ENCODE measurements around the gene CLDN9.
A peak's percentile ranks its signal among the peaks of the same experiment; 100 is the strongest.

CLDN9 gene

DNA sequence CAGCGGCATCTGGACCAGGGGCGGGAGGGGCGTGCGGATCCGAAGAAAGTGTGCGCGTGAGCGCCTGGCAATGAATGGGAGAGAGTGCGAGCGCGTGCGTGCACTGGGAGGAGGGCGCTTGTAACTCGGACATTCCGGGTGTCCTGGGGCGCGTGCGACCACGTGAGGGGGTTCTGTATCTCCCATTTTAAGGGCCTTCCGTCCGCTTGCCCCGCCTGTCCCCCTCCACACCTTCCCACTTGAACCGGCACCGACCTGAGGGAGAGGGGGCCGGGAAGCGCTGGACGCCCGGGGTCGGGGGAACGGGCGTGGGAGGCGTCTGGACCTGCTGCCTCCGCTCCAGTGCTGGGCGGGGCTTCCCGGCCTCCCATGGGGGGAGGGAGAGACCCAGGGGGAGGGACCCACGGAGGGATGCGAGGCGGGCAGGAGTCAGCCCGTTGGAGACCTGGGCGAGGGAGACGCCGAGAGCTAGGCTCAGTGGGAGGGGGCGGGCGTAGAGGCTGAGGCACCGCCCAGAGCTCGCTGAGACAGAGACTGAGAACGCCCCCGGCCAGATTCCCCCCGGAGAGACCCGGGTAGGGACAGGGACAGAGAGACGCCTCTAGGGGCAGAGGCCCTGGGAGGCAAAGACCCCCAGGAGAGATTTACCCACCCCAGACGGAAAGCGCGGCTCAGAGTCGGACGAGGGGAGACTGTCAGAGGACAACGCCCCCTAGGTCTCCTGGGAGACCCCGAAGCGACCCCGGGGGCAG, 48.8 kb upstream of the CLDN9 start, which contains the start of gene KREMEN2 (continued):
- TF ChIP-seq MEIS1 (CRISPR knock-in tag; IDR thresholded peaks at IDR 0.05; ENCODE audit: borderline replicate concordance) (no peak), ZBTB1 (tag by site-specific recombination; IDR thresholded peaks at IDR 0.05) (no peak), ZNF366 (tag by site-specific recombination; conservative IDR thresholded peaks at IDR 0.05) (peak; percentile 35), MZF1 (tag by site-specific recombination; IDR thresholded peaks at IDR 0.05; ENCODE audit: borderline replicate concordance) (no peak), GLI2 (tag by site-specific recombination; IDR thresholded peaks at IDR 0.05; ENCODE audit: borderline replicate concordance, low read depth) (no peak), ZNF121 (tag by site-specific recombination; IDR thresholded peaks at IDR 0.05) (no peak), ZNF658 (tag by site-specific recombination; IDR thresholded peaks at IDR 0.05) (no peak), KLF8 (tag by site-specific recombination; IDR thresholded peaks at IDR 0.05) (peak; percentile 64), ZSCAN30 (tag by site-specific recombination; IDR thresholded peaks at IDR 0.05) (peak; percentile 14; the same call in 1 of the 2 replicates), ZNF626 (tag by site-specific recombination; IDR thresholded peaks at IDR 0.05) (no peak), ZNF600 (tag by site-specific recombination; IDR thresholded peaks at IDR 0.05) (peak; percentile 58), ZNF138 (tag by site-specific recombination; IDR thresholded peaks at IDR 0.05; ENCODE audit: borderline replicate concordance) (no peak), ZNF157 (tag by site-specific recombination; IDR thresholded peaks at IDR 0.05) (no peak), ZNF654 (tag by site-specific recombination; IDR thresholded peaks at IDR 0.05; ENCODE audit: low read depth) (no peak), ZNF76 (tag by site-specific recombination; IDR thresholded peaks at IDR 0.05; ENCODE audit: borderline replicate concordance, low read depth) (peak; percentile 61; the same call in 1 of the 2 replicates), KLF9 (tag by site-specific recombination; IDR thresholded peaks at IDR 0.05; ENCODE audit: low read depth) (peak; percentile 74), HOXA7 (CRISPR knock-in tag; IDR thresholded peaks at IDR 0.05; ENCODE audit: borderline replicate concordance) (no peak), ZNF354C (tag by site-specific recombination; IDR thresholded peaks at IDR 0.05; ENCODE audit: borderline replicate concordance, low read depth) (no peak), SP2 (tag by site-specific recombination; IDR thresholded peaks at IDR 0.05) (peak; percentile 93), ZNF514 (tag by site-specific recombination; IDR thresholded peaks at IDR 0.05) (no peak), ZNF394 (tag by site-specific recombination; IDR thresholded peaks at IDR 0.05; ENCODE audit: borderline replicate concordance) (no peak; the same call in 1 of the 2 replicates), SP3 (tag by site-specific recombination; IDR thresholded peaks at IDR 0.05) (peak; percentile 90)
- TF ChIP-seq, protein P1, sequence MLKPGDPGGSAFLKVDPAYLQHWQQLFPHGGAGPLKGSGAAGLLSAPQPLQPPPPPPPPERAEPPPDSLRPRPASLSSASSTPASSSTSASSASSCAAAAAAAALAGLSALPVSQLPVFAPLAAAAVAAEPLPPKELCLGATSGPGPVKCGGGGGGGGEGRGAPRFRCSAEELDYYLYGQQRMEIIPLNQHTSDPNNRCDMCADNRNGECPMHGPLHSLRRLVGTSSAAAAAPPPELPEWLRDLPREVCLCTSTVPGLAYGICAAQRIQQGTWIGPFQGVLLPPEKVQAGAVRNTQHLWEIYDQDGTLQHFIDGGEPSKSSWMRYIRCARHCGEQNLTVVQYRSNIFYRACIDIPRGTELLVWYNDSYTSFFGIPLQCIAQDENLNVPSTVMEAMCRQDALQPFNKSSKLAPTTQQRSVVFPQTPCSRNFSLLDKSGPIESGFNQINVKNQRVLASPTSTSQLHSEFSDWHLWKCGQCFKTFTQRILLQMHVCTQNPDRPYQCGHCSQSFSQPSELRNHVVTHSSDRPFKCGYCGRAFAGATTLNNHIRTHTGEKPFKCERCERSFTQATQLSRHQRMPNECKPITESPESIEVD (tag by site-specific recombination; IDR thresholded peaks at IDR 0.05) = no peak
- TF ChIP-seq, protein P2, sequence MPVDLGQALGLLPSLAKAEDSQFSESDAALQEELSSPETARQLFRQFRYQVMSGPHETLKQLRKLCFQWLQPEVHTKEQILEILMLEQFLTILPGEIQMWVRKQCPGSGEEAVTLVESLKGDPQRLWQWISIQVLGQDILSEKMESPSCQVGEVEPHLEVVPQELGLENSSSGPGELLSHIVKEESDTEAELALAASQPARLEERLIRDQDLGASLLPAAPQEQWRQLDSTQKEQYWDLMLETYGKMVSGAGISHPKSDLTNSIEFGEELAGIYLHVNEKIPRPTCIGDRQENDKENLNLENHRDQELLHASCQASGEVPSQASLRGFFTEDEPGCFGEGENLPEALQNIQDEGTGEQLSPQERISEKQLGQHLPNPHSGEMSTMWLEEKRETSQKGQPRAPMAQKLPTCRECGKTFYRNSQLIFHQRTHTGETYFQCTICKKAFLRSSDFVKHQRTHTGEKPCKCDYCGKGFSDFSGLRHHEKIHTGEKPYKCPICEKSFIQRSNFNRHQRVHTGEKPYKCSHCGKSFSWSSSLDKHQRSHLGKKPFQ (tag by site-specific recombination; IDR thresholded peaks at IDR 0.05) = peak; percentile 64; the same call in 1 of the 2 replicates
- TF ChIP-seq, protein P3, sequence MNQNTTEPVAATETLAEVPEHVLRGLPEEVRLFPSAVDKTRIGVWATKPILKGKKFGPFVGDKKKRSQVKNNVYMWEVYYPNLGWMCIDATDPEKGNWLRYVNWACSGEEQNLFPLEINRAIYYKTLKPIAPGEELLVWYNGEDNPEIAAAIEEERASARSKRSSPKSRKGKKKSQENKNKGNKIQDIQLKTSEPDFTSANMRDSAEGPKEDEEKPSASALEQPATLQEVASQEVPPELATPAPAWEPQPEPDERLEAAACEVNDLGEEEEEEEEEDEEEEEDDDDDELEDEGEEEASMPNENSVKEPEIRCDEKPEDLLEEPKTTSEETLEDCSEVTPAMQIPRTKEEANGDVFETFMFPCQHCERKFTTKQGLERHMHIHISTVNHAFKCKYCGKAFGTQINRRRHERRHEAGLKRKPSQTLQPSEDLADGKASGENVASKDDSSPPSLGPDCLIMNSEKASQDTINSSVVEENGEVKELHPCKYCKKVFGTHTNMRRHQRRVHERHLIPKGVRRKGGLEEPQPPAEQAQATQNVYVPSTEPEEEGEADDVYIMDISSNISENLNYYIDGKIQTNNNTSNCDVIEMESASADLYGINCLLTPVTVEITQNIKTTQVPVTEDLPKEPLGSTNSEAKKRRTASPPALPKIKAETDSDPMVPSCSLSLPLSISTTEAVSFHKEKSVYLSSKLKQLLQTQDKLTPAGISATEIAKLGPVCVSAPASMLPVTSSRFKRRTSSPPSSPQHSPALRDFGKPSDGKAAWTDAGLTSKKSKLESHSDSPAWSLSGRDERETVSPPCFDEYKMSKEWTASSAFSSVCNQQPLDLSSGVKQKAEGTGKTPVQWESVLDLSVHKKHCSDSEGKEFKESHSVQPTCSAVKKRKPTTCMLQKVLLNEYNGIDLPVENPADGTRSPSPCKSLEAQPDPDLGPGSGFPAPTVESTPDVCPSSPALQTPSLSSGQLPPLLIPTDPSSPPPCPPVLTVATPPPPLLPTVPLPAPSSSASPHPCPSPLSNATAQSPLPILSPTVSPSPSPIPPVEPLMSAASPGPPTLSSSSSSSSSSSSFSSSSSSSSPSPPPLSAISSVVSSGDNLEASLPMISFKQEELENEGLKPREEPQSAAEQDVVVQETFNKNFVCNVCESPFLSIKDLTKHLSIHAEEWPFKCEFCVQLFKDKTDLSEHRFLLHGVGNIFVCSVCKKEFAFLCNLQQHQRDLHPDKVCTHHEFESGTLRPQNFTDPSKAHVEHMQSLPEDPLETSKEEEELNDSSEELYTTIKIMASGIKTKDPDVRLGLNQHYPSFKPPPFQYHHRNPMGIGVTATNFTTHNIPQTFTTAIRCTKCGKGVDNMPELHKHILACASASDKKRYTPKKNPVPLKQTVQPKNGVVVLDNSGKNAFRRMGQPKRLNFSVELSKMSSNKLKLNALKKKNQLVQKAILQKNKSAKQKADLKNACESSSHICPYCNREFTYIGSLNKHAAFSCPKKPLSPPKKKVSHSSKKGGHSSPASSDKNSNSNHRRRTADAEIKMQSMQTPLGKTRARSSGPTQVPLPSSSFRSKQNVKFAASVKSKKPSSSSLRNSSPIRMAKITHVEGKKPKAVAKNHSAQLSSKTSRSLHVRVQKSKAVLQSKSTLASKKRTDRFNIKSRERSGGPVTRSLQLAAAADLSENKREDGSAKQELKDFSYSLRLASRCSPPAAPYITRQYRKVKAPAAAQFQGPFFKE (tag by site-specific recombination; IDR thresholded peaks at IDR 0.05; ENCODE audit: borderline replicate concordance) = no peak
- TF ChIP-seq, protein P4, sequence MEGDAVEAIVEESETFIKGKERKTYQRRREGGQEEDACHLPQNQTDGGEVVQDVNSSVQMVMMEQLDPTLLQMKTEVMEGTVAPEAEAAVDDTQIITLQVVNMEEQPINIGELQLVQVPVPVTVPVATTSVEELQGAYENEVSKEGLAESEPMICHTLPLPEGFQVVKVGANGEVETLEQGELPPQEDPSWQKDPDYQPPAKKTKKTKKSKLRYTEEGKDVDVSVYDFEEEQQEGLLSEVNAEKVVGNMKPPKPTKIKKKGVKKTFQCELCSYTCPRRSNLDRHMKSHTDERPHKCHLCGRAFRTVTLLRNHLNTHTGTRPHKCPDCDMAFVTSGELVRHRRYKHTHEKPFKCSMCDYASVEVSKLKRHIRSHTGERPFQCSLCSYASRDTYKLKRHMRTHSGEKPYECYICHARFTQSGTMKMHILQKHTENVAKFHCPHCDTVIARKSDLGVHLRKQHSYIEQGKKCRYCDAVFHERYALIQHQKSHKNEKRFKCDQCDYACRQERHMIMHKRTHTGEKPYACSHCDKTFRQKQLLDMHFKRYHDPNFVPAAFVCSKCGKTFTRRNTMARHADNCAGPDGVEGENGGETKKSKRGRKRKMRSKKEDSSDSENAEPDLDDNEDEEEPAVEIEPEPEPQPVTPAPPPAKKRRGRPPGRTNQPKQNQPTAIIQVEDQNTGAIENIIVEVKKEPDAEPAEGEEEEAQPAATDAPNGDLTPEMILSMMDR (tag by site-specific recombination; IDR thresholded peaks at IDR 0.05) = peak; percentile 41; the same call in 1 of the 2 replicates
- TF ChIP-seq, protein P5, sequence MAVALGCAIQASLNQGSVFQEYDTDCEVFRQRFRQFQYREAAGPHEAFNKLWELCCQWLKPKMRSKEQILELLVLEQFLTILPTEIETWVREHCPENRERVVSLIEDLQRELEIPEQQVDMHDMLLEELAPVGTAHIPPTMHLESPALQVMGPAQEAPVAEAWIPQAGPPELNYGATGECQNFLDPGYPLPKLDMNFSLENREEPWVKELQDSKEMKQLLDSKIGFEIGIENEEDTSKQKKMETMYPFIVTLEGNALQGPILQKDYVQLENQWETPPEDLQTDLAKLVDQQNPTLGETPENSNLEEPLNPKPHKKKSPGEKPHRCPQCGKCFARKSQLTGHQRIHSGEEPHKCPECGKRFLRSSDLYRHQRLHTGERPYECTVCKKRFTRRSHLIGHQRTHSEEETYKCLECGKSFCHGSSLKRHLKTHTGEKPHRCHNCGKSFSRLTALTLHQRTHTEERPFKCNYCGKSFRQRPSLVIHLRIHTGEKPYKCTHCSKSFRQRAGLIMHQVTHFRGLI (tag by site-specific recombination; IDR thresholded peaks at IDR 0.05) = no peak

Data from HEK293 (cell line).